Neural cell (in vitro differentiated cells): ENCODE data around the gene CENPV. TPM values are rescaled to one million over a fixed set of nuclear protein-coding genes. Genes with fewer than 3 reads are reported as not detected.

Experiments
- H2AFZ ChIP-seq: fragments of 200-600, 300-800 bp; sonication (generic), shearing (Covaris generic); 2 replicates; pipeline ENCODE4 v1.6.0; 2014; ENCODE audit warnings: low read depth, mild to moderate bottlenecking, antibody characterized with exemption, low read length, moderate library complexity
- H3F3A ChIP-seq: fragments of 200-600 bp; shearing (Covaris generic); 2 replicates; pipeline ENCODE4 v1.6.1; 2016; ENCODE audit warnings: mild to moderate bottlenecking, moderate library complexity, mixed read lengths, antibody characterized with exemption, low read length; ENCODE audit not compliant: insufficient read depth, poor library complexity, severe bottlenecking
- H3K27ac ChIP-seq: fragments of 200-600, 300-800 bp; sonication (generic), shearing (Covaris generic); 2 replicates; pipeline ENCODE4 v1.5.1; 2014; ENCODE audit warnings: mild to moderate bottlenecking, low read length, moderate library complexity
- H3K27me3 ChIP-seq: fragments of 300-800, 200-600 bp; sonication (generic), shearing (Covaris generic); 2 replicates; pipeline ENCODE4 v1.6.0; 2014; ENCODE audit warnings: mild to moderate bottlenecking, low read depth, low read length, moderate library complexity; ENCODE audit not compliant: insufficient read depth
- H3K36me3 ChIP-seq: fragments of 300-800, 200-600 bp; sonication (generic), shearing (Covaris generic); 2 replicates; pipeline ENCODE4 v1.5.1; 2014; ENCODE audit warnings: mild to moderate bottlenecking, antibody characterized with exemption, low read length, moderate library complexity; ENCODE audit not compliant: insufficient read depth
- H3K4me2 ChIP-seq: fragments of 300-800, 200-600 bp; sonication (generic), shearing (Covaris generic); 2 replicates; pipeline ENCODE4 v1.6.0; 2014; ENCODE audit warnings: mild to moderate bottlenecking, low read length
- H3K4me3 ChIP-seq: fragments of 300-800, 200-600 bp; sonication (generic), shearing (Covaris generic); 2 replicates; pipeline ENCODE4 v1.5.1; 2014; ENCODE audit warnings: mild to moderate bottlenecking, low read length, moderate library complexity
- H3K79me2 ChIP-seq: fragments of 200-600 bp; shearing (Covaris generic); replicated peaks from 2 replicates; pipeline ENCODE4 v1.6.0; 2014; ENCODE audit warnings: mild to moderate bottlenecking, low read length, moderate library complexity; ENCODE audit not compliant: insufficient read depth
- H3K9ac ChIP-seq: fragments of 300-800, 200-600 bp; sonication (generic), shearing (Covaris generic); 2 replicates; pipeline ENCODE4 v1.6.1; 2016; ENCODE audit warnings: mild to moderate bottlenecking, low read length, mixed read lengths
- H3K9me2 ChIP-seq: fragments of 200-600 bp; shearing (Covaris generic); 2 replicates; pipeline ENCODE4 v1.6.1; 2016; ENCODE audit warnings: mild to moderate bottlenecking, low read length, mixed read lengths; ENCODE audit not compliant: insufficient read depth
- H3K9me3 ChIP-seq: fragments of 200-600, 300-800 bp; sonication (generic), shearing (Covaris generic); 2 replicates; pipeline ENCODE4 v1.6.1; 2016; ENCODE audit warnings: mild to moderate bottlenecking, mixed run types, low read length, moderate library complexity, mixed read lengths
- H4K20me1 ChIP-seq: fragments of 200-600 bp; shearing (Covaris generic); 2 replicates; pipeline ENCODE4 v1.6.1; 2016; ENCODE audit warnings: mild to moderate bottlenecking, mixed run types; ENCODE audit not compliant: insufficient read depth
- CTCF ChIP-seq: fragments of 450-650 bp; IDR thresholded peaks from 2 replicates; pipeline ENCODE4 v1.5.1; 2014; ENCODE audit warnings: antibody characterized with exemption, mild to moderate bottlenecking, moderate library complexity; ENCODE audit not compliant: poor library complexity, severe bottlenecking
- EP300 ChIP-seq: fragments of 450-650 bp; conservative IDR thresholded peaks from 2 replicates; pipeline ENCODE4 v1.6.1; 2014; ENCODE audit warnings: antibody characterized with exemption, mild to moderate bottlenecking, moderate library complexity; ENCODE audit not compliant: poor library complexity, severe bottlenecking
- EZH2 ChIP-seq: fragments of 200-600, 300-800 bp; shearing (Covaris generic), sonication (generic); IDR thresholded peaks from 2 replicates; pipeline ENCODE4 v1.6.1; 2014; ENCODE audit warnings: antibody characterized with exemption, low read length, borderline replicate concordance, mild to moderate bottlenecking; ENCODE audit not compliant: insufficient read depth, poor library complexity, severe bottlenecking
- MXI1 ChIP-seq: fragments of 450-650 bp; conservative IDR thresholded peaks from 2 replicates; pipeline ENCODE4 v1.6.1; 2014; ENCODE audit warnings: antibody characterized with exemption, mild to moderate bottlenecking; ENCODE audit not compliant: poor library complexity, severe bottlenecking
- POLR2AphosphoS5 ChIP-seq: IDR thresholded peaks from 2 replicates; pipeline ENCODE4 v1.6.1; 2012
- RAD21 ChIP-seq: fragments of 450-650 bp; conservative IDR thresholded peaks from 2 replicates; pipeline ENCODE4 v1.6.1; 2014; ENCODE audit warnings: antibody characterized with exemption, mild to moderate bottlenecking, moderate library complexity
- REST ChIP-seq: IDR thresholded peaks from 2 replicates; pipeline ENCODE4 v1.6.1; 2012; ENCODE audit warnings: borderline replicate concordance
- SMC3 ChIP-seq: fragments of 450-650 bp; conservative IDR thresholded peaks from 2 replicates; pipeline ENCODE4 v1.6.1; 2014; ENCODE audit warnings: antibody characterized with exemption, mild to moderate bottlenecking, moderate library complexity; ENCODE audit not compliant: poor library complexity
- TAF1 ChIP-seq: IDR thresholded peaks from 2 replicates; pipeline ENCODE4 v1.6.1; 2012; ENCODE audit warnings: low read depth
- polyA plus RNA-seq: library from polyadenylated mRNA; depleted of rRNA; stranded (reverse); fragments of >200 nt; gene quantifications from 2 replicates; pipeline ENCODE4 v1.2.3, GENCODE V29; 2014

The CENPV gene
- polyA plus RNA-seq, 1 donor from 2014 or later, result 291 TPM

- Histone ChIP-seq H3K27me3 (no peaks in the 10 kb centered on the region), H3K27ac (no peak overlapping the region), H3K4me3 (no peak overlapping the region), H3K36me3 (peaks cover 22% of the 10 kb centered on the region), H3K9ac (no peak overlapping the region), H2AFZ (no peak overlapping the region), H3K79me2 (peaks cover 36% of the 10 kb centered on the region), H3K9me3 (no peaks in the 10 kb centered on the region), H3K9me2 (no peaks in the 10 kb centered on the region), H3K4me2 (no peak overlapping the region), H4K20me1 (no peaks in the 10 kb centered on the region), H3F3A (peaks cover 5% of the 10 kb centered on the region)
- no peak for TF ChIP-seq POLR2AphosphoS5
- TF ChIP-seq EP300, result no peak
- no peak for TF ChIP-seq REST
- TF ChIP-seq SMC3, result no peak
- no peak for TF ChIP-seq TAF1
- no peak for TF ChIP-seq RAD21
These were observed 4.7 kb downstream of the CENPV start for GRCh38 chr17:16348586-16348985.

- Histone ChIP-seq H3K36me3 (peaks cover 22% of the 10 kb centered on the region), H3F3A (peaks cover 2% of the 10 kb centered on the region), H3K9me2 (no peaks in the 10 kb centered on the region), H2AFZ (no peak overlapping the region), H3K27me3 (no peaks in the 10 kb centered on the region), H3K9me3 (no peaks in the 10 kb centered on the region), H3K9ac (no peak overlapping the region), H3K27ac (no peak overlapping the region), H3K4me2 (no peak overlapping the region), H3K79me2 (peaks cover 32% of the 10 kb centered on the region), H4K20me1 (no peaks in the 10 kb centered on the region), H3K4me3 (no peak overlapping the region)
- TF ChIP-seq TAF1 (no peak), CTCF (no peak), EZH2 (no peak), MXI1 (no peak)
These were observed 6.5 kb downstream of the CENPV start for GRCh38 chr17:16346721-16347271.

- Histone ChIP-seq H3K4me3 (no peak overlapping the region), H3K4me2 (no peak overlapping the region), H3K9me2 (no peaks in the 10 kb centered on the region), H3K27ac (no peak overlapping the region), H3F3A (no peaks in the 10 kb centered on the region), H4K20me1 (no peaks in the 10 kb centered on the region), H3K79me2 (peaks cover 20% of the 10 kb centered on the region), H3K27me3 (no peaks in the 10 kb centered on the region), H3K36me3 (peaks cover 22% of the 10 kb centered on the region), H2AFZ (no peak overlapping the region), H3K9ac (no peak overlapping the region), H3K9me3 (no peaks in the 10 kb centered on the region)
- TF ChIP-seq SMC3 (no peak), REST (no peak), EZH2 (no peak), TAF1 (no peak), POLR2AphosphoS5 (no peak), CTCF (no peak)
These were observed 7.7 kb downstream of the CENPV start for GRCh38 chr17:16345565-16345964.
